Embryonic facial prominence (tissue), 1 donor: ENCODE results near the gene MAPT.

Experiments used
- DNase-seq: peaks from one replicate; pipeline ENCODE4 v3.0.0-alpha.2; 2016; ENCODE audit errors: extremely low spot score

MAPT gene

GRCh38 chr17:46053911-46054534 is 159.7 kb downstream of the MAPT start:
- DNase-seq = no peak

- DNase-seq = no peak
These were observed 162.5 kb downstream of the MAPT start for GRCh38 chr17:46056800-46057304.

- no peak for DNase-seq
These were observed 163.0 kb downstream of the MAPT start for GRCh38 chr17:46057366-46057765.

GRCh38 chr17:46059486-46059885 is 165.1 kb downstream of the MAPT start:
- no peak for DNase-seq

DNA sequence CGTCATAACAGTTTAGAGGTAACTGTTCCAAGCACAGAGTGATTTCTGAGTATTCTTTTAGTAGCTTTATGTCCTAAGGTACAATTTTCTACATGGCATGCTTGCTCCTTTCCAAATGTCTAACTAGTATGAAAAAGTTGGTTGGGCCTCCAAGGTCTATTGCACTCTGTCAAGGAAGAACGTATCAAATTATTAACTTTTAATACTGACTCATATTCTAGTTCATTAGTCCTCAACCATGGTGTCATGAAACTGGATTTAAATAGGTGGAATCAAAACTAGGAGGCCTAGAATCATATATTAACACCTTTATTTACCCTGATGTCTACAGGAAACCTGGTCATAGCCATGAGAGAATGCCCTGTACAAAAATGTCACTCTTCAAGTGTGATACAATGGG is 166.1 kb downstream of the MAPT start:
- DNase-seq = no peak

GRCh38 chr17:46061435-46061834 is 167.1 kb downstream of the MAPT start:
- no peak for DNase-seq

- DNase-seq = no peak
These were observed 168.9 kb downstream of the MAPT start for GRCh38 chr17:46063241-46063640.

GRCh38 chr17:46064460-46064859 is 170.1 kb downstream of the MAPT start:
- no peak for DNase-seq

GRCh38 chr17:46071796-46072195 is 177.4 kb downstream of the MAPT start:
- no peak for DNase-seq

DNA sequence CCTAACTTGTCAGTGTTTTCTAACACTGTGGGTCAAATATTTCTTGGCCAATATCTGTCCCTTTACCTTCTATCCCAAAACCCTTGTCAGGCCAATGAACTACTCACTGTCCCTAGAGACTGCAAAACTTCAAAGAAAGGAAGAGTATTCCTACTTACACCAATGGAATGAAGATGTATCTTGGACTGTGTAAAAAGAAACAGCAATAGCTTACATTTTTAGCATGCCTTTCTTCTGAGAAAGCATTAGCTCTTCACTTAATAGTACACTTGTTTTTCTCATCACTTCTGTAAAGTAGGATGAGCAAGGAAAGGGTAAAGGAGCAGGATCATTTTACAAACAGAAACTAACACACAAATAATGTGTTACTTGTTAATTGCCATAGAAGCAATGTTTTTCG is 178.6 kb downstream of the MAPT start:
- no peak for DNase-seq

GRCh38 chr17:46074540-46074939 is 180.2 kb downstream of the MAPT start:
- no peak for DNase-seq
